Omental fat pad (tissue), 4 donors: ENCODE data around the gene FRMD4A. TPM values are rescaled to one million over a fixed set of nuclear protein-coding genes. Genes with fewer than 3 reads are reported as not detected.

Source experiments
- ATAC-seq: fragments of 150-250 bp; one replicate; pipeline ENCODE4 v1.9.1; 2016; ENCODE audit warnings: mild to moderate bottlenecking, moderate library complexity; ENCODE audit not compliant: low FRiP score
- DNase-seq: peaks from one replicate; pipeline ENCODE4 v3.0.0-alpha.2; 2019; ENCODE audit warnings: low spot score
- total RNA-seq, 4 donors: library from RNA; depleted of rRNA; stranded (reverse); fragments of >200 nt; gene quantifications; one replicate each; pipeline ENCODE4 v1.1.0, GENCODE V29; 2016
- TF ChIP-seq, protein P1 (sequence below), 3 donors: fragments of 450-650 bp; IDR thresholded peaks; one replicate each; pipeline ENCODE4 v1.5.1; 2016 to 2017; ENCODE audit warnings: antibody characterized with exemption in 3 of 3, mild to moderate bottlenecking in 3 of 3, moderate library complexity in 2 of 3

Gene FRMD4A
- total RNA-seq, 4 donors from 2014 or later = 66.8 to 119 (median 81.6) TPM

DNA sequence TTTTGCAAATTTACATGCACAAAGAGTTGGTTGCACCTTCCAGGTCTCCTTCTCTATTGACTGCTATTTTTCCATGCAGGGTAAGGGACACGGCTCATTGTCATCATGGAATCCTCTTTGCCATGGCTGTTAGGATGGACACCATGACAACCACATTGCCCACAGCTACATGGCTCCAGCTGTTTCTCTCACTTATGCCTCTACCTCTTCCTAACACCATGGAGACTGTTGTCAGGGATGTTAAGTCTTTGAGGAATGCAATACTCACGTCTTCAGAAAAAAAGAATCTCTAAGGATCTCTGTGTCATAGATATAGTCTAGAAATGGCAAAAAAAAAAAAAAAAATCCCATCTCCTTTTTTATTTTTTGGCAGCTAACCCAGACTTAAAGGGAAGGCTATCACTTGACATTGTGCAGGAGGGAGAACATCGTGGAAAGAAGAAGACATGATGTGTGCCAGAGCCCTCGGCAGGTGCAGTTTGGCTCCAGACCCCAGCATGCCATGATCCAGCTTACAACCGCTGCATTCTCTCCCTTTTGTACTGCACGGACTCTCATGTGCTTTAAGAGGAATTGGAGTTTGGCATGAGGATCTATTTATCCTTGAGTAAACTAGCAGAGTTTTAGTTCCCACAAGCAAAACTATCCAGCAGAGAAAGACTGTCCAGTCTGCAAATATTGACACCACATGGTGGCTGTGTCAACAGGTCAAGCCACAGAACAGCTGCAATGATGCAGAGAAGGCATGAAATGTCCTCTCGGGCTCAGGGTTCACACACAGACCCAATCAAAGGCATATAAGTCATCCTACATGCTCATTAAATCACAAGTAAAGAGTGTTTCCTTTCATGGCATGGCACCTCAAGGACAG lies 70.8 kb downstream of the FRMD4A start:
- DNase-seq (no peak), ATAC-seq (no peak)
- TF ChIP-seq, protein P1, sequence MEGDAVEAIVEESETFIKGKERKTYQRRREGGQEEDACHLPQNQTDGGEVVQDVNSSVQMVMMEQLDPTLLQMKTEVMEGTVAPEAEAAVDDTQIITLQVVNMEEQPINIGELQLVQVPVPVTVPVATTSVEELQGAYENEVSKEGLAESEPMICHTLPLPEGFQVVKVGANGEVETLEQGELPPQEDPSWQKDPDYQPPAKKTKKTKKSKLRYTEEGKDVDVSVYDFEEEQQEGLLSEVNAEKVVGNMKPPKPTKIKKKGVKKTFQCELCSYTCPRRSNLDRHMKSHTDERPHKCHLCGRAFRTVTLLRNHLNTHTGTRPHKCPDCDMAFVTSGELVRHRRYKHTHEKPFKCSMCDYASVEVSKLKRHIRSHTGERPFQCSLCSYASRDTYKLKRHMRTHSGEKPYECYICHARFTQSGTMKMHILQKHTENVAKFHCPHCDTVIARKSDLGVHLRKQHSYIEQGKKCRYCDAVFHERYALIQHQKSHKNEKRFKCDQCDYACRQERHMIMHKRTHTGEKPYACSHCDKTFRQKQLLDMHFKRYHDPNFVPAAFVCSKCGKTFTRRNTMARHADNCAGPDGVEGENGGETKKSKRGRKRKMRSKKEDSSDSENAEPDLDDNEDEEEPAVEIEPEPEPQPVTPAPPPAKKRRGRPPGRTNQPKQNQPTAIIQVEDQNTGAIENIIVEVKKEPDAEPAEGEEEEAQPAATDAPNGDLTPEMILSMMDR (IDR thresholded peaks at IDR 0.05) = no peak

DNA sequence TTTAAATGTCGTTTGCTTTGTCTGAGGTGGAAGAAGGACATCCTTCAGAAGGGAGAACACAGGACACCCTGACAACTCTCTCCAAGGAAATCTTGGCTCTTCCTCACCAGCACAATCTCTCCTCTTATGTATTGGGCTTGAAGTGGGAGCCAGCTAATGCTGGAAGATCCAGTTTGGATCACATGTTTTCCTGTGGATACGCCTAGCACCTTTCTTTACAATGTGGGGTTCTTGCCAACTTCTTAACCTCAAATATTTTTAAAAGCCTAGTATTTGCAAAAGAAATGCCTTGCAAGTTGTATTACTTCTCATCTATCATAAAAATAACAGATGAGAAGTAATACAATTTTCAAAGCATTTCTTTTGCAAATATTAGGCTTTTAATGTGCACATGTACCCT lies 76.4 kb downstream of the FRMD4A start:
- TF ChIP-seq, protein P1 (IDR thresholded peaks at IDR 0.05) = no peak
- no peak for ATAC-seq
- DNase-seq = no peak

DNA sequence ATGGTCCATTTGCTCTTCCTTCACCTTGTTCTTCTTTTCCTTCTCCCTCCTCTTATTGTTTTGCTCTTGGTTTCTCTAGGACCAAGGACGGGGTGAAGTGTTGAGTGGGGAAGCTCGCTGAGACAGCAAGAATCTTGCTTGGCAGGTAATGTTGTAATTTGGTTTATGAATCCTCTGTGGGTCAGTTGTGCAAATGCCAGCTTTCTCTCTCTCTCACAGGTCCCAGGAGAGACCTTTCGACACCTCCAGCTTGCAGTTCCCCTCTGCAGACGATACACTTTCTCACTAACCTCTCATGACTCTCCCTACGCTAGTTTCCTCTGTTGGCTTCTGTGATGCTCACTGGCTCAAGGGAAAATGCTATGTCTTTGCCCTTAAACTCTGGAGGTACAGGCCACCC lies 77.0 kb downstream of the FRMD4A start:
- ATAC-seq (no peak), DNase-seq (no peak)
- TF ChIP-seq, protein P1 (IDR thresholded peaks at IDR 0.05) = no peak

DNA sequence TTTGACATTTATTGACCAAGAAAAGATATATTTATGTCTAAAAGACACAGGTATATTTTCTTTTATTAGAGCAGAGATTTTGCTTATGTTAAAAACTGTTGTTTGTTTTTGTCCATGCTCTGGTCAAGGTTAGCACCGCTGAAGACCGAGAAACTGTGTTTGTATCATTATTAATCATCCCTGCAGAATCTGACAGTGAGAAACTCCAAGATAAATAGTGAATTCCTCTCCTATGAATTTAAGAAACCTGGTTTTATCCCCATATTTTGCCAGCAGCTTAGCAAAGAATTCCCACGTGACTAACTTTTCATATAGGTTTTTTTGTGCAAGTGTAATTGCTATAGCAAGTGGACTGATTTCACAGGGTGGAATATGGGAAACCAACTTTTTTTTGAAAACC lies 77.6 kb downstream of the FRMD4A start:
- ATAC-seq (no peak), DNase-seq (no peak)
- TF ChIP-seq, protein P1 (IDR thresholded peaks at IDR 0.05) = no peak

DNA sequence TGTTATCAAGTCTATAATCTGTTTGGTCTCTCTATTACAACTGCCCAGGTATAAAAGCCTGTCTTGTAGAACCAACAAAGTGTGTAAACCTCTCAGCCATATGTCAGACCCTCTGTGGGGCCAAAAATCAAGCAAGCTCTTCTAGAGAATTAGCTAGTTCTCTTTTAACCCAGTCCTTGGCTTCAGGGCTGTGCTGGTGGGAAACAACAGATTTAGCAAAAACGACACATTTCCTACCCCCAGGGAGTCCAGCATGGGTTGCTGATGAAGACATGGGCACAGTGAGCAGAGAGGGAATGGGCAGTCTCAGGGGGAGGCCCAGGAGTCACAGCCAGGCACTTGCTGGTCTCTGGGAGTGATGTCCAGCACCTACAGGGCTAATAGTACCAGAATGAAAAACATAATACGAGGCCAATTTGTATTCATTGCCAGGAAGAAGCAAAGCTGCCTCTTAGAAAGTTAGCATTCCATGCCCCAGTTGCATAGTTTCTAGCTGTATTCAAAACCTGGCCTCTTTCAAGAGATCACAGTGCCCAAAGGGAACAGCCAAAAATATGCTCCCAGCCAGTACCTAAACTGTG lies 80.1 kb downstream of the FRMD4A start:
- no peak for ATAC-seq
- DNase-seq = no peak
- TF ChIP-seq, protein P1 (IDR thresholded peaks at IDR 0.05) = no peak

DNA sequence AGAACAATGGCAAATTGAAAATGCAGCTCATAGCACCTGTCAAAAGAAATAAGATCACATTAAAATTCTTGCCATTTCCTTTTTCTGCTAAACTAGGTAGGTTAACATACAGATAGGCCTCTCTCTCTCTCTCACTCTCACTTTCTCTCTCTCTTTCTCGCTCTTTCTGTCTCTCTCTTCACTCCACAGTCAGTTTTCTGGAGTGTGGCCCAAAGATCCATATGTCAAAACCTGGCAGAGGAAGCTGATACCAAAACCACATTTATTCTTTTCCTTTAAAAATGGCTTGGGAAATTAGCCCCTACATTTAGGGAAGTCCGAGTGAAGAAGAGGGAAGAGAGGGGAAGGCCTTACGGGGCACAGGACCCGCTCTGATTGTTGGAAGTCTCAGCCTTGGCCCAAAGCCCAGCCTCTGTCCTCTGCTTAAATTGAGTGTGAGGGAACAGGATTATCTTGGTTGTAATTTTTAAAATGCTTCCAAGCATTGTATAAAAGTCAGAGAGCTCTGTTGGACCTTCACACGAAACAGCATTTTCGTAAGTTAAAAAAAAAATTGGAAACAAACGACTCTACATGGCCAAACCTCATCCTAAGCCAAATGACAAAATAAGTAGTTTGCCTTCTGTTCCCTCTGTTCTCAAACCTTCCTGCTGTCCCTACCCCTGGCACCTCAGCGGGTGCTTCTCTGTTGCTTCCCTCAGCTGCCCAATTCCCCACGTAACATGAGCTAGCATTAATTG lies 83.2 kb downstream of the FRMD4A start:
- no peak for ATAC-seq
- DNase-seq = no peak
- TF ChIP-seq, protein P1 (IDR thresholded peaks at IDR 0.05) = no peak
